B cell (primary cell): Measurements from ENCODE around the gene NADSYN1.

Experiments used
- EZH2 ChIP-seq: IDR thresholded peaks from 2 replicates; pipeline ENCODE4 v1.6.1; 2012; ENCODE audit warnings: borderline replicate concordance, low read depth, mild to moderate bottlenecking, moderate library complexity, low read length; ENCODE audit not compliant: insufficient read depth, poor library complexity, severe bottlenecking
- TF ChIP-seq, protein P1 (sequence below): fragments of 200-600 bp; IDR thresholded peaks from one replicate; pipeline ENCODE4 v1.8.0; 2022; ENCODE audit warnings: antibody characterized with exemption, mild to moderate bottlenecking

DNA sequence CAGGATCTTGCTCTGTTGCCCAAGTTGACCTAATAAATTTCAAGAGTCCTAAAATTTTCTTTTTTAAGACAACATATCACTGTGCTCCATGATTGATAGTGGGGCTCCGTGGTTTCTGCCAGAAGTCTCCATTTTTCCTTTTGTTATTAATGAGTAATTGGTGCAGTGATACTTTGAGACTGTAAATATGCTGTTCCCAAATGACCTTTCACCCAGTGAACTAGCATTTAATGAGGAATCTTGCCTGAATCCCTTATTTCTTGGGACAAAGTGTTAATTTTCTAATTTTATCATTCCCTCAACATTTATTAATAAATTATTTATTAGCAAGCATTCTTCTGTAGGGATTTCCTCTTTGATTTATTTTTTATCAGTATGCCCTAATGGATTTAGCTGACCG, 2.5 kb upstream of the NADSYN1 start:
- TF ChIP-seq, protein P1, sequence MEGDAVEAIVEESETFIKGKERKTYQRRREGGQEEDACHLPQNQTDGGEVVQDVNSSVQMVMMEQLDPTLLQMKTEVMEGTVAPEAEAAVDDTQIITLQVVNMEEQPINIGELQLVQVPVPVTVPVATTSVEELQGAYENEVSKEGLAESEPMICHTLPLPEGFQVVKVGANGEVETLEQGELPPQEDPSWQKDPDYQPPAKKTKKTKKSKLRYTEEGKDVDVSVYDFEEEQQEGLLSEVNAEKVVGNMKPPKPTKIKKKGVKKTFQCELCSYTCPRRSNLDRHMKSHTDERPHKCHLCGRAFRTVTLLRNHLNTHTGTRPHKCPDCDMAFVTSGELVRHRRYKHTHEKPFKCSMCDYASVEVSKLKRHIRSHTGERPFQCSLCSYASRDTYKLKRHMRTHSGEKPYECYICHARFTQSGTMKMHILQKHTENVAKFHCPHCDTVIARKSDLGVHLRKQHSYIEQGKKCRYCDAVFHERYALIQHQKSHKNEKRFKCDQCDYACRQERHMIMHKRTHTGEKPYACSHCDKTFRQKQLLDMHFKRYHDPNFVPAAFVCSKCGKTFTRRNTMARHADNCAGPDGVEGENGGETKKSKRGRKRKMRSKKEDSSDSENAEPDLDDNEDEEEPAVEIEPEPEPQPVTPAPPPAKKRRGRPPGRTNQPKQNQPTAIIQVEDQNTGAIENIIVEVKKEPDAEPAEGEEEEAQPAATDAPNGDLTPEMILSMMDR: no peak
- no peak for TF ChIP-seq EZH2
